ENCODE results near the gene DPH2. TPM values are rescaled to one million over a fixed set of nuclear protein-coding genes. Genes with fewer than 3 reads are reported as not detected.

The DPH2 gene
- total and polyA plus RNA-seq, 7 donors, result 37.8 to 123 (median 53.7) TPM

DNA sequence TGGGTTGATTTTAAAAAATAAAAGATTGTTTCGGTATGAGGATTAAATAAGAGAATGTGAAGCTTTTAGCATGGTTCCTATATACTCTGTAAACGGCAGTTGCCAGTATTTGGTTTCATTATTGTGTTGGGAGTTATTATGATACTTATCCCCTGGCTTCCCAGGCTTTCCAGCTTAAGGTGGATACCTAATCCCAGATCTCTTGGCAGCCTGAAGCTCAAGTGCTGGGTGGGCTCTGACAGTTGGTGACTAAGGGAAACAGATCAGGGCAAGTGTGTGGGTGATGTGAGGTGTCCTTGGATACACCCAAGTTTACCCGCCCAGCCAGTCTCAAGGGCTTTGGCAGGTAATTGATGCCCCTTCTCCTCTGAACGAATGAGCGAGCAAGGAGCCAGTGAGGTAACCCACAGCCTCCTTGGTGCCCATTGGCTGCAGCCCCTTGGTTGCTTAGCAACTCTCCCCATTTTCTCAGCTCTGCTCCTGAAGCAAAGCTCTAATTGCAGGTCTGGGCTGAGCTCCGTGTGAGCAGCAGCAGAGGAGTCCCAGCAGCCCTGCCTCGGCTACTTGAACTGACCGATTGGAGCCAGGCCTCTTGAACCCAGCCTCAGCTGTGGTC, 17.0 kb upstream of the DPH2 start:
- Histone ChIP-seq H3K36me3 (ENCODE audit: insufficient read depth in 1 of 2, low read depth in 1 of 2) (peaks cover 0 to 52% of the 10 kb centered on the region in 2 donors), H3K4me1 (peaks cover 72% of the 10 kb centered on the region), H3K27me3 (ENCODE audit: insufficient read depth in 3 of 3, low read length in 2 of 3) (no peaks in the 10 kb centered on the region), H3K27ac (peak overlapping the region; percentile 99), H3K9me3 (no peaks in the 10 kb centered on the region), H3K4me3 (peak overlapping the region; percentile 27)
- WGBS, 3 donors, result 38 to 60% (median 45%) methylated on average over 8 of the region's 8 CpGs
- TF ChIP-seq, protein P1, sequence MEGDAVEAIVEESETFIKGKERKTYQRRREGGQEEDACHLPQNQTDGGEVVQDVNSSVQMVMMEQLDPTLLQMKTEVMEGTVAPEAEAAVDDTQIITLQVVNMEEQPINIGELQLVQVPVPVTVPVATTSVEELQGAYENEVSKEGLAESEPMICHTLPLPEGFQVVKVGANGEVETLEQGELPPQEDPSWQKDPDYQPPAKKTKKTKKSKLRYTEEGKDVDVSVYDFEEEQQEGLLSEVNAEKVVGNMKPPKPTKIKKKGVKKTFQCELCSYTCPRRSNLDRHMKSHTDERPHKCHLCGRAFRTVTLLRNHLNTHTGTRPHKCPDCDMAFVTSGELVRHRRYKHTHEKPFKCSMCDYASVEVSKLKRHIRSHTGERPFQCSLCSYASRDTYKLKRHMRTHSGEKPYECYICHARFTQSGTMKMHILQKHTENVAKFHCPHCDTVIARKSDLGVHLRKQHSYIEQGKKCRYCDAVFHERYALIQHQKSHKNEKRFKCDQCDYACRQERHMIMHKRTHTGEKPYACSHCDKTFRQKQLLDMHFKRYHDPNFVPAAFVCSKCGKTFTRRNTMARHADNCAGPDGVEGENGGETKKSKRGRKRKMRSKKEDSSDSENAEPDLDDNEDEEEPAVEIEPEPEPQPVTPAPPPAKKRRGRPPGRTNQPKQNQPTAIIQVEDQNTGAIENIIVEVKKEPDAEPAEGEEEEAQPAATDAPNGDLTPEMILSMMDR (IDR thresholded peaks at IDR 0.05), result no peak
- ATAC-seq (no peak), DNase-seq (no peak)
- intact Hi-C loops (cut with DNase I), result no loop called here

DNA sequence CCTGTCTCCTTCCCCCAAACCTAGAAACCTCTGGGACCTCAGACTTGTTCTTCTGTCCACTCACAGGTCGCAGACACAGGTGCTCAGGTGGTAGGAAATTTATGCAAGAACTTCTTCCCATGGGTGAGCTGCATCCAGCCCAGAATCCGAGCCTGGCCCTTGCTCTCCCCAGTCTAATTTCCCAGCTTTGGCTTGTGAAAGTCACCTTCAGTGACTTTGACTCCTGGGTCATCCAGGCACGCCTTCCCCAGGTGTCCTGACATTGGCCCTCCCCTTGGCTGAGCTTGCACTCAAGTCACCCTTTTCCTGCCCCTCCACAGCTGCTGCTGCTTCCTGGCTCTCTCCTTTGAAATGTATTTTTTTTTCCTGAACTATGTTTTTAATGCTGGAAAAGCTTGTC, 16.4 kb upstream of the DPH2 start:
- intact Hi-C loops (cut with DNase I), result no loop called here
- 61 to 73% (median 64%) methylated on average over 3 of the region's 3 CpGs for WGBS, 3 donors
- DNase-seq, result no peak
- Histone ChIP-seq H3K9me3 (no peaks in the 10 kb centered on the region), H3K4me3 (peak overlapping the region; percentile 27), H3K27me3 (ENCODE audit: insufficient read depth in 3 of 3, low read length in 2 of 3) (no peaks in the 10 kb centered on the region), H3K4me1 (peaks cover 67% of the 10 kb centered on the region), H3K36me3 (ENCODE audit: insufficient read depth in 1 of 2, low read depth in 1 of 2) (peaks cover 0 to 57% of the 10 kb centered on the region in 2 donors), H3K27ac (no peak overlapping the region)
- ATAC-seq, result no peak
- TF ChIP-seq, protein P1 (IDR thresholded peaks at IDR 0.05), result no peak

DNA sequence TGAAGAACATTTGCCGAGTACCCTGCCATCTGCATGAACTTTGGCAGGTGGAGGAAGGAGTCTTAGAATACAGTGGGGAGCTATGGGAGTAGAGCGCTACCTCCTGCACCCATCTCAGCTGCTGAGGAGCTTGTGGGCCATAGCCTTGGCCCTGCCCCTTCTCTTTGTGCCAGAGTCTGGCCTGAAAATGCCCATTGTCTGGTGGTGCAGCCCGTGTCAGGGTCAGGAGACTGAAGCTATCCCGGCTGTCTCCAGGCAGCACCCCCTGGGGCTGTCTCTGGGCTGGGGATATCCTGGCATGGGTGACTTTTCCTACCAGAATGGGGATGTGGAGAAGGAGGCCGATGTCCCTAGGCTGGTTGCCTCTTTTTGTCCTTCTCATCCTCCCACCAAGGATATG, 15.8 kb upstream of the DPH2 start:
- Histone ChIP-seq H3K4me1 (peaks cover 60% of the 10 kb centered on the region), H3K36me3 (ENCODE audit: insufficient read depth in 1 of 2, low read depth in 1 of 2) (peaks cover 0 to 64% of the 10 kb centered on the region in 2 donors), H3K27ac (peak overlapping the region; percentile 44), H3K27me3 (ENCODE audit: insufficient read depth in 3 of 3, low read length in 2 of 3) (no peaks in the 10 kb centered on the region), H3K4me3 (no peak overlapping the region), H3K9me3 (no peaks in the 10 kb centered on the region)
- TF ChIP-seq, protein P1 (IDR thresholded peaks at IDR 0.05), result no peak
- DNase-seq (no peak), ATAC-seq (no peak)
- WGBS, 3 donors, result 72 to 81% (median 73%) methylated on average over 5 of the region's 5 CpGs
- intact Hi-C loops (cut with DNase I), result no loop called here

DNA sequence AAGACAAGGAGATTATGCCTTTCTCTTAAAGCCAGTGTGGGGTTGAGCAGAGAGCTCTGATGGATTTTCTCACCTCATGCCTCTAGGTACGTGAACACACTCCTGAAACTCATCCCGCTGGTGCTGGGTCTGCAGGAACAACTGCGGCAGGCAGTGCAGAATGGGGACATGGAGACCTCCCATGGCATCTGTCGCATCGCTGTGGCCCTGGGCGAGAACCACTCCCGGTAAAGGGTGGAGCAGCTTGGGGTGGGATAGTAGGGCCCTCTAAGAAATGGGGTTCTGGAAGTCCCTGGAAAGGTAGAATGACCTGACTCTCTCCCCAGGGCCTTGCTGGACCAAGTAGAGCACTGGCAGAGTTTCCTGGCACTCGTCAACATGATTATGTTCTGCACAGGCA, 13.6 kb upstream of the DPH2 start:
- DNase-seq, result no peak
- 91 to 95% (median 92%) methylated on average over 8 of the region's 8 CpGs for WGBS, 3 donors
- Histone ChIP-seq H3K36me3 (ENCODE audit: insufficient read depth in 1 of 2, low read depth in 1 of 2) (peaks cover 0 to 67% of the 10 kb centered on the region in 2 donors), H3K27ac (no peak overlapping the region), H3K9me3 (no peaks in the 10 kb centered on the region), H3K4me1 (peaks cover 38% of the 10 kb centered on the region), H3K27me3 (ENCODE audit: insufficient read depth in 3 of 3, low read length in 2 of 3) (no peaks in the 10 kb centered on the region), H3K4me3 (no peak overlapping the region)
- TF ChIP-seq, protein P1 (IDR thresholded peaks at IDR 0.05), result no peak
- intact Hi-C loops (cut with DNase I), result no loop called here
- ATAC-seq, result no peak
